Mammary epithelial cell (primary cell): ENCODE measurements around the gene DRC1.

Experiments used
- EZH2 ChIP-seq: IDR thresholded peaks from 2 replicates; pipeline ENCODE4 v1.6.1; 2012; ENCODE audit warnings: low read length, inconsistent platforms, borderline replicate concordance
- TF ChIP-seq, protein P1 (sequence below), 2 donors: IDR thresholded peaks in 1 of 2; conservative IDR thresholded peaks in 1 of 2; 2 replicates each; pipeline ENCODE4 v1.5.1; 2011 to 2012; ENCODE audit warnings: inconsistent platforms in 2 of 2, low read length in 2 of 2, mild to moderate bottlenecking in 2 of 2, control low read depth in 1 of 2, low read depth in 1 of 2; ENCODE audit not compliant: insufficient read depth in 1 of 2; ENCODE audit errors: extremely low read depth in 1 of 2

DNA sequence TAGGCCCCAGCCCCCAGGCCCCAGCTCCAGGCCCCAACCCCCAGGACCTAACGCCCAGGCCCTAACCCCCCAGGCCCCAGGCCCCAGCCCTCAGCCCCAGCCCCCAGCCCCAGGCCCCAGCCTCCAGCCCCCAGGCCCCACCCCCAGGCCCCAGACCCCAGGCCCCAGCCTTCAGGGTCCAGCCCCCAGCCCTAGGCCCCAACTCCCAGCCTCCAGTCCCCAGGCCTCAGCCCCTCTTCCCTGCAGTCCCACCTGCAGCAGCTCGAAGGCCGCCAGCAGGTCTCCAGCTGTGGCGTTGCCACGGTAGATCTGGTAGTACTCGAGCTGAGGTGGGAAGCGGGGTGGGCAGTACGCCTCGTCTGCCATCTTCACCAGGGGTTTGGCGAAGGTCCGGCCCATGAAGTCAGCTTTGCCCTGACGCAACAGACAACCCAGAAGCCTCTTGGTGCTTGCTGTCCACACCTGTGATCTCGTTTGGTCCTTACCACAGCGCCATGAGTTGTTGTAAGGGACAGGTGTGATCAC is 72.6 kb downstream of the DRC1 start:
- TF ChIP-seq, protein P1, sequence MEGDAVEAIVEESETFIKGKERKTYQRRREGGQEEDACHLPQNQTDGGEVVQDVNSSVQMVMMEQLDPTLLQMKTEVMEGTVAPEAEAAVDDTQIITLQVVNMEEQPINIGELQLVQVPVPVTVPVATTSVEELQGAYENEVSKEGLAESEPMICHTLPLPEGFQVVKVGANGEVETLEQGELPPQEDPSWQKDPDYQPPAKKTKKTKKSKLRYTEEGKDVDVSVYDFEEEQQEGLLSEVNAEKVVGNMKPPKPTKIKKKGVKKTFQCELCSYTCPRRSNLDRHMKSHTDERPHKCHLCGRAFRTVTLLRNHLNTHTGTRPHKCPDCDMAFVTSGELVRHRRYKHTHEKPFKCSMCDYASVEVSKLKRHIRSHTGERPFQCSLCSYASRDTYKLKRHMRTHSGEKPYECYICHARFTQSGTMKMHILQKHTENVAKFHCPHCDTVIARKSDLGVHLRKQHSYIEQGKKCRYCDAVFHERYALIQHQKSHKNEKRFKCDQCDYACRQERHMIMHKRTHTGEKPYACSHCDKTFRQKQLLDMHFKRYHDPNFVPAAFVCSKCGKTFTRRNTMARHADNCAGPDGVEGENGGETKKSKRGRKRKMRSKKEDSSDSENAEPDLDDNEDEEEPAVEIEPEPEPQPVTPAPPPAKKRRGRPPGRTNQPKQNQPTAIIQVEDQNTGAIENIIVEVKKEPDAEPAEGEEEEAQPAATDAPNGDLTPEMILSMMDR (conservative IDR thresholded peaks at IDR 0.05 in 1 of 2, IDR thresholded peaks at IDR 0.05 in 1 of 2; ENCODE audit: extremely low read depth in 1 of 2, insufficient read depth in 1 of 2, low read depth in 1 of 2, low read length in 2 of 2): no peak
- TF ChIP-seq EZH2: no peak
